ENCODE data around the gene SRPK1.

The SRPK1 gene

DNA sequence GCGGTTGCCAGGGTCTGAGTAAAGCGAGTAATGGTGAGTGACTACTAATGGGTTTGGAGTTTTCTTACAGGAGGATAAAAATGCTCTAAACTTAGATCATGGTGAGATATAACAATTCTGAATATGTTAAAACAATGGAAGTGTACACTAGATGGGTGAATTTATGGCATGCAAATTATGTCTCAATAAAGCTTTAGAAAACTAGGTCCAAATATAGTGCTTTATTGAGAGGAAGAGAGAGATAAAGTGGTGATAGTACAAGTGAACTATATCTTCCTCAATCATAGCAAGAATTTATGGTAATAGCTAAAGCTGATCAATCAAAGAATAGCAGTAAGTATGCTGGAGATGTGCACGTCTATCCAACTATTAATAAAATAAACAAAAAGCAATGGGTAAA, 23.9 kb downstream of the SRPK1 start:
- DNase-seq, result no peak

- no peak for DNase-seq
Observed at GRCh38 chr6:35896228-35896627, 24.7 kb downstream of the SRPK1 start.

DNA sequence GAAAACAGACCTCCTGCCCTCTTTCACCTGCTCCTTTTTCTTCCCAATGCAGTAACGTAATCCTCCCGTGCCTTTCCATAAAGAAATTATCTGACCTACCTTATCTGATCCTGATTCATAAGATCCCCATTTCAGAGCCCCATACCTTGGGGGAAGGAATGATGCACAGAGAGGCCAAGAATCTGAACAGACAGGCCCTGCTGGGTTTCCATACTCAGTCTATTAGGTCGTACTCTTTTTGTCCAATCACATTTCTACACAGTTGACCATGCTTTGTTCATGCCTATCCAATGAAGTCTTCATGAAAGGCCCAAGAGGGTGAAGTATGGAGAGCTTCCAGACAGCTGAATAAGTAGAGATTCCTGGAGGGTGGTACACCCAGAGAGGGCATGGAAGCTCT, 25.3 kb downstream of the SRPK1 start:
- DNase-seq, result no peak

DNA sequence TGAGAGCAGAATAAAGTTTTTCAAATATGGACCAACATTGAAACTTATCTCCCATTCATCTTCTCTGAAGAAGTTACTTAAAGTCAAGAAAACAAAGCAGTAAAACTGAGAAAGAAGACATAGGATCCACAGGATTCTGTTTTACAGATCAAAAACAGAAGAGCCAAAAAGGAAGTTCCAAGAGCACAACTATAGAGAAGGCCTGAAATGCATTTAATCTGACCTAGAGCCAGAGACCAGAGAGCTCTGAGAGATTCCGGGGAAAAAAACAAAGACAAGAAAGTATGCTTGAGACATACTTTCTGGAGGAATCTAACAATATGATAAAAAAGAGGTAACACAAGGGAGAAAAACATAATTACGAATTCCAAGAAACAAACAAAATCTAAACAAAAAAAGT, 26.1 kb downstream of the SRPK1 start:
- DNase-seq, result no peak

DNA sequence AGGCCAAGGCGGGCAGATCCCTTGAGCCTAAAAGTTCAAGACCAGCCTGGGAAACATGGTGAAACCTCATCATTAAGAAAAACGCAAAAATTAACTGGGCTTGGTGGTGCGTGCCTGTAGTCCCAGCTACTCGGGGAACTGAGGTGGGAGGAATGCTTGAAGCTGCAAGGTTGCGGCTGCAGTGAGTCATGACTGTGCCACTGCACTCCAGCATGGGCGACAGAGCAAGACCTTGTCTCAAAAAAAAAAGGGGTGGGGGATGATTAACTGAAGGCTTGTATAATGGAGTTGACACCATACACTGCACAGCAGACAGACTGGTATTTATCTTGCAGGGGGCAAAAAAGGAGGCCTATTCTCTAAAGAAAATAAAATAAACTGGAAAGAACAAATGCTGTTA, 27.7 kb downstream of the SRPK1 start:
- no peak for DNase-seq

- DNase-seq, result no peak
Observed at GRCh38 chr6:35892482-35892881, 28.4 kb downstream of the SRPK1 start.

- DNase-seq, result no peak
Observed at GRCh38 chr6:35879151-35879550, 41.7 kb downstream of the SRPK1 start.

DNA sequence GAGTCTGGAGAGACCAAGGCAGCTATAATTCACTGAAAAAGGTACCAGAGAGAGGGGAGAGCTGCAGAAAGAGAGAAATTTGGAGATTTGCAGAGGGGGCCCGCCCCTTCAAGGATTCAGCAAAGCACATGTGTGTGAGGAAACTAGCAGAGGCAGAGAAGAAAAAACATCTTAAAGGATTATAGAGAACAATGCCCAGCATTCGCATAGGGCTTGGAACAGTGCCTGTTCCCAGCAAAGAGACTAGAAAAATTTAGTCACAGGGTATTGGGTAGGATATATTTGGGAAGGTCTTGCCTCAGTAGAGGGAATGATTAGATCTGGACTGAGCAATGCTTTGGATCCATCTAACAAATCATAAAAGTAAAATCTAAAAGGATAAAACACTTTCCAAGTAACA, 44.0 kb downstream of the SRPK1 start:
- DNase-seq, result no peak

DNA sequence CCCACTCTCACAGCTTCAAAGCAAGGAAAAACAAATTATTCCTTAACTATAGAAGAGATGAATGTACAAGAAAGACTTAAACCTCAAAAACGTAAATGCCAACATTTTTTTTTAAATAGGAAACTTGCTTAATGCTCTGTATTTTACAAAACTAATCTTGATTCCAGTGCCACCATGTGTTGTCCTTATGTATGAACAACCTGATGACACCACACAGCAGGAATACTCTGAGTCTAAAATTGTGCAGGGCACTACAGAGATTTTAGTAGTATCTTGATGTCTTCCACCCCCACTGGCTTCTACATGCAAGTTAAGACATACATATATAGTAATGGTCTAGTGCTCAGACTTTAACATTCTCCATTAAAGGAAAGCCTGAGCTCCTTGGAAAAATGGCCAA, 46.2 kb downstream of the SRPK1 start:
- DNase-seq, result no peak

- DNase-seq, result no peak
Observed at GRCh38 chr6:35859367-35859766, 61.5 kb downstream of the SRPK1 start.

GRCh38 chr6:35857853-35858252, 63.0 kb downstream of the SRPK1 start:
- DNase-seq, result no peak

DNA sequence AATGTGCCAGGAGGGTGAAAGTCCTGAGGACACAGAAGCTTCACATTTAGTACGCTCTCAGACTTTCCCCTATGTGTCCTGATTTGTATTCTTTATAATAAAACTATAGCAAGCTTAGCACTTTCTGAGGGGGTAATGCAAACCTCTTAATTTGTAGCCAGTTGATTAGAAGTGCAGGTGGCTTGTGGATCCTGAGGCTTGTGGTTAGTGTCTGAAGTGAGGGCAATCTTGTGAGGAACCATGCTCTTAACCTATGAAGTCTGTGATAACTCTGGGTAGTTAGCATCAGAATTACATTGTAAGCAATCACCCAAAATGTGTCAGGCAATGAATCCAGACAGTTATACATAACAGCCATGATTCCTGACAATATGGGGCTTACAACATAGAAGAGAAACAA, 64.6 kb downstream of the SRPK1 start:
- DNase-seq, result no peak

DNA sequence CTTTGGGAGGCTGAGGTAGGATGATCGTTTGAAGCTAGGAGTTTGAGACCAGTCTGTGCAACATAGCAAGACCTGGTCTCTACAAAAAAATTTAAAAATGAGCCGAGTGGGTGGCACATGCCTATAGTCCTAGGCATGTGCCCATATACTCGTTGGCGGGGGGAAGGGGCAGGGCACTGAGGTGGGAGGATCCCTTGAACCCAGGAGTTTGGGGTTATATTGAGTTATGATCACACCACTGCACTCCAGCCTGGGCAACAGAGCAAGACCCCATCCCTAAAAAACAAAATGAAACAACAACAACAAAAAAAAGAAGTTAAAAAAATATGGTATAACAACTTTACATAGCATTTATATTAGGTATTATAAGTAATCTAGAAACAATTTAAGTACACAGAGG, 67.9 kb downstream of the SRPK1 start:
- DNase-seq, result no peak

- no peak for DNase-seq
Observed at GRCh38 chr6:35850208-35850607, 70.7 kb downstream of the SRPK1 start.

GRCh38 chr6:35844290-35844689, 76.6 kb downstream of the SRPK1 start:
- DNase-seq, result no peak

DNA sequence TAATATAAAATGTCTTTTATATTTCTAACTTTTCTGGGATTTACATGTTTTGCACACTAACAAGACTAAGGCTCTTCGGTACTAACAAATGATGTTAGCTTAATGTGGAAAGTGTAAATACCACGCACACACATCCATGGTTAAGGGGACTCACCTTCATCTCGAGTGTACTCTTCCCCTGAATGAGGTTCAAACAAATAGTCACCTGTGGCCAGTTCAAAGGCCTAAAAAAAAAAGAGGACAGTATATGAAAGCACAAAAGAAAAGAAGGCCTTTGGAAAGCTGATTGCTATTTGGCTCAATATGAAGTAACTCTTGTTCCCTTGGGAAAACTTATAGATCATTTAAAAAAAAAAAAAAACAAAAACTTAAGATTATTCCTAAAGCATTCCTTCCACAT, 78.5 kb downstream of the SRPK1 start:
- DNase-seq, result no peak

DNA sequence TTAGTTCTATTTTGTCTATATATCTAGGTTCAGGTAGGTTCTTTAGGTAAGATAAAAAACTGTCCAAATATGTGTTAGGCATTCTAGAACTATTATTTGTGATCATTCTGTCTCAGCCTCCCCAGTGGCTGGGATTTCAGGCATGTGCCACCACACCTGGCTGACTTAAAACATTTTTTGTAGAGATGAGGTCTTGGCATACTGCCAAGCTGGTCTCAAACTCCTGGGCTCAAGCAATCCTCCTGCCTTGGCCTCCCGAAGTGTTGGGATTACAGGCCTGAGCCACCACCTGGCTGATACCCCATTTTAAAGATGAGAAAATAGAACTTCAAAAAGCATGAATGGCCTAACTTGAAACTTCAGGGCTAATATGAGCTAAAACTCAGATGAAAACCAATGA, 81.9 kb downstream of the SRPK1 start:
- no peak for DNase-seq

- no peak for DNase-seq
Observed at GRCh38 chr6:35833536-35833935, 87.4 kb downstream of the SRPK1 start.

DNA sequence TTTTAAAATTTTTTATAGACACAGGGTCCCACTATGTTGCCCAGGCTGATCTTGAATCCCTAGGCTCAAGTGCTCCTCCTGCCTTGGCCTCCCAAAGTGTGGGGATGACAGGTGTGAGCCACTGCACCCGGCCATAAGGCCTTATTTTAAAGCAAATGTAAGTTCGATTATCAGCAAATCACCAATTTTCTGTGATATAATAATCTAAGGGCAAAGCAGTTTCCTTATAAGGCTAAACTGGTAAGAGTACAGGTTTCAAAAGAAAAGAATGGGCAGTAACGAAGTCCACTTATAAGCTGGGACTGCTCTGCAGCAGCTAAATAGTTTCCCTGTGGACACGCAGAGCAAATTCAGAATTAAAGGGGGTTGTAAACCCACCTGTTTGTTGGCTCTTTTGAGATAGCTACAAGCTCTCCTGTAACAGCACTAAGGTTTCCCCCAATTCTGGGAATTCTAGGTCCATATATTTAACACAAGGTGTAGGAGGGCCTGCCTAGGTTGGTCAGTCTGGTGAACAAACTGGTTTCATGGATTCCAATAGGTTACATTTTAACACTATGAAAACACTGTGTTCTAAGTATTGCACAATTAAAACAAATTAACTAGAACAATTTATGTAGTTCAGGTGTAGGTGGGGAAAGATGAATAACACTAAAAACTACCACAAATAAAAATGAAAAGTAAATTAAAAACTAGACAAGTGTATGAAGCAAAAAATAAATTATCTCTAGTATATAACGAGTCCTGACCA, 89.5 kb downstream of the SRPK1 start:
- no peak for DNase-seq

DNA sequence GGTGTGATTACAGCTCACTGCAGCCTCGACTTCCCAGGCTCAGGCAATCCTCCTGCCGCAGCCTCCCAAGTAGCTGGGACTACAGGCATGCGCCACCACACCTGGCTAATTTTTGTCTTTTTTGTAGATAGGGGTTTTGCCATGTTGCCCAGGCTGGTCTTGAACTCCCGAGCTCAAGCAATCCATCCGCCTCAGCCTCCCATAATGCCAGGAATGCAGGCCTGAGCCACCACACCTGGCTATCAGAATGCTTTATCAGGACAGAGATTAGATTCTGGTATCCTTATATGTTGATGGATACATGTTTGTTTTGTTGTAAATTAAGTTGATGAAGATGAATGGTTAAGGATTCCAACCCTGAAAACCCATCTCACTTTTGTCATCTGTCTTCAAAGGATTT, 91.6 kb downstream of the SRPK1 start:
- DNase-seq, result no peak

DNA sequence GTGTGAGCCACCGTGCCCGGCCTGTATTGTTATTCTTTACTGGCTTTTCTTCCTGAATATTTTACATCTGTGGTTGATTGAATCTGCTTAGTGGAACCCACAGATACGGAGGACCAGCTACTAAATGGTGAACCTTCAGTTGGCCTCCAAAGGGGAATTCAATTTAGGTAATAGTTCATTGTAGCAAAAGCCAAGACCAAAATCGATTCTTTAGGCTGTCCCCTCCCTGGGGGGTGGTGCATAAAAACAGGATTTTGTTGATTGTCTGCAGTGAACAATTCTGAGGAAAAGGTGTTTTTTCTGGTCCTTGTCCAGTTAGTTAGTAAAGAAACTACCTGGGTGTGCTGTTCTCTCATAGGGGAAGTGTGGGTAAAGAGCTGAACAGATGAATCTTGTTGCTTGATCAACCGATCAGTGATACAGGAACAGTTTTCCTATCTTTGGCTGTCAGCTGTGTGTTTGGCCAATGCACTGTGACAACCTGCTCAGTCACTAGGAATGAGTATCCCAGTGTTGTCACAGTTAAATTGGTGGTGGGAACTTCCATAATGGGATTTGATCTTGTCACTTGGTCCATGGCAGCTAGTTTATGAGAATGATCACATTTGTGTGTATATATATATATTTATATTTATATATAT, 96.2 kb downstream of the SRPK1 start:
- no peak for DNase-seq

DNA sequence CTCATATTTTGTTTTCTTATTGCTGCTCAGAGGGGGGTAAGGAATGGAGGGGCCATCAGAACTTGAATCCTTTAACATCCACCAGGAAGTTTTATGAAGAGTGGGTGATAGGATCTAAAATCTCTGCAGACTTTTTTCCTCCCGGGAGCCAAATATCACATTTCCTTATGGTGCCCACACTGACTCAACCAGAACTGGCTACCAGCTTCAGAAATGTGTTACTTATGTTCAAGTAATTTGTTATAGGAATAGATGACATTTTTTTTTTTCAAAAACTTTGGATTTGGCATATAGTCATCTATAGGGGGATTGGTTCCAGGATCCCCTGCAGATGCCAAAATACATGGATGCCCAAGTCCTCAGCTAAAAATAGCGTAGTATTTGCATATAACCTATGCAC, 97.3 kb downstream of the SRPK1 start:
- DNase-seq, result no peak

DNA sequence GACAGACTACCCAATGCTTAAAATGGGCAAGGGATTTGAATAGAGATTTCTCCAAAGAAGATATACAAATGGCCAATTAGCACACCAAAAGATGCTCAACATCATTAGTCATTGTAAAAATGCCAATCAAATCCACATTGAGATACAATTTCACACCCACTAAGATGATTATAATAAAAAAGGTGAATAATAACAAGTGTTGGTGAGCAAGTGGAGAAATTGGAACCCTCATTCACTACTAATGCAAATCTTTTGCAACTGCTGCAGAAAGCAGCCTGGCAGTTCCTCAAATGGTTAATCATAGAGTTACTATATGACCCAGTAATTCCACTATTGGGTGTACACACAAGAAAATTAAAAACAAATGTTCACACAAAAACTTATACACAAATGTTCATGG, 103.4 kb downstream of the SRPK1 start:
- DNase-seq, result no peak

- DNase-seq, result no peak
Observed at GRCh38 chr6:35811699-35811995, 109.3 kb downstream of the SRPK1 start.

Measured in left hindlimb (tissue), 1 donor.